GM19023 (cell line): ENCODE measurements around the gene CD9.
"Not testable (repeated sequence)": the region's sequence is repeated elsewhere in the genome, so short reads cannot be mapped to it uniquely, and the experiment has no call there.

Source experiments
- ATAC-seq: cut with Tn5 transposase; IDR thresholded peaks from one replicate; pipeline ENCODE4 v1.9.1; 2021; ENCODE audit warnings: mild to moderate bottlenecking, moderate library complexity; ENCODE audit not compliant: unreplicated experiment

Gene CD9

GRCh38 chr12:6200256-6201212 is at the start of gene CD9:
TSS of gene CD9 (plus strand) at chr12:6200400. CDS start at chr12:6200500, 100 bp downstream.
- no peak for ATAC-seq

GRCh38 chr12:6154730-6155459 is 45.3 kb upstream of the CD9 start:
- no peak for ATAC-seq

GRCh38 chr12:6157482-6157881 is 42.7 kb upstream of the CD9 start:
- ATAC-seq = no peak

- ATAC-seq = no peak
Observed at GRCh38 chr12:6158255-6158654, 41.9 kb upstream of the CD9 start.

- ATAC-seq = no peak
Observed at GRCh38 chr12:6158749-6159148, 41.5 kb upstream of the CD9 start.

GRCh38 chr12:6159166-6160011 is 40.8 kb upstream of the CD9 start:
- ATAC-seq = not testable (repeated sequence)

- ATAC-seq = not testable (repeated sequence)
Observed at GRCh38 chr12:6160049-6160649, 40.1 kb upstream of the CD9 start.

- ATAC-seq = no peak
Observed at GRCh38 chr12:6161124-6161882, 38.9 kb upstream of the CD9 start.

GRCh38 chr12:6163416-6164060 is 36.7 kb upstream of the CD9 start:
- ATAC-seq = no peak

- no peak for ATAC-seq
Observed at GRCh38 chr12:6165395-6165794, 34.8 kb upstream of the CD9 start.

GRCh38 chr12:6166808-6167207 is 33.4 kb upstream of the CD9 start:
- no peak for ATAC-seq

- peak; percentile 66 for ATAC-seq
Observed at GRCh38 chr12:6167327-6168280, 32.6 kb upstream of the CD9 start.

- ATAC-seq = no peak
Observed at GRCh38 chr12:6171409-6172015, 28.7 kb upstream of the CD9 start.

- ATAC-seq = no peak
Observed at GRCh38 chr12:6172086-6172485, 28.1 kb upstream of the CD9 start.

- ATAC-seq = no peak
Observed at GRCh38 chr12:6172862-6173261, 27.3 kb upstream of the CD9 start.

- ATAC-seq = no peak
Observed at GRCh38 chr12:6177642-6178358, 22.4 kb upstream of the CD9 start.
